ENCODE measurements around the gene LHPP.

LHPP gene

DNA sequence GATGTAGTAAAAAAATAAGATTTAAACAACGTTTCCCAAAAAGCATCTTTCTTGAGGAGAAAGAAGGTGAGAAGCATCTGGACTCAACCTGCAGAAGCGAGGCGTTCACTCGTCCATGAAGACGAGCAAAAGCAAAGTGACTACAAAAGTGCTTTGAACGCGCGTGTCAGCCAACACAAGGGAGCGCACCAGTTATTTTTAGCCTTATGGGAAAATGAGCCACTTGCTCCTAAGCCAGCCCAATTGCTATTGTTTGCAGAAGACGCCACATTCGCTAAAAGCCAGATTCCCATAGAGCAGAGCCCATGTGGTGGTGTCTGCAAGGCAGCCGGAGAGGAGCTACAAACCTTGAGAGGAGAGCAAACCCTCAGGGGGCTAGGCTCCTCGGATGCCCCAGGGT, 160.0 kb downstream of the LHPP start:
- no peak for DNase-seq (ENCODE audit: low spot score)

GRCh38 chr10:124622158-124622557, 160.5 kb downstream of the LHPP start:
- DNase-seq (ENCODE audit: low spot score), result no peak

DNA sequence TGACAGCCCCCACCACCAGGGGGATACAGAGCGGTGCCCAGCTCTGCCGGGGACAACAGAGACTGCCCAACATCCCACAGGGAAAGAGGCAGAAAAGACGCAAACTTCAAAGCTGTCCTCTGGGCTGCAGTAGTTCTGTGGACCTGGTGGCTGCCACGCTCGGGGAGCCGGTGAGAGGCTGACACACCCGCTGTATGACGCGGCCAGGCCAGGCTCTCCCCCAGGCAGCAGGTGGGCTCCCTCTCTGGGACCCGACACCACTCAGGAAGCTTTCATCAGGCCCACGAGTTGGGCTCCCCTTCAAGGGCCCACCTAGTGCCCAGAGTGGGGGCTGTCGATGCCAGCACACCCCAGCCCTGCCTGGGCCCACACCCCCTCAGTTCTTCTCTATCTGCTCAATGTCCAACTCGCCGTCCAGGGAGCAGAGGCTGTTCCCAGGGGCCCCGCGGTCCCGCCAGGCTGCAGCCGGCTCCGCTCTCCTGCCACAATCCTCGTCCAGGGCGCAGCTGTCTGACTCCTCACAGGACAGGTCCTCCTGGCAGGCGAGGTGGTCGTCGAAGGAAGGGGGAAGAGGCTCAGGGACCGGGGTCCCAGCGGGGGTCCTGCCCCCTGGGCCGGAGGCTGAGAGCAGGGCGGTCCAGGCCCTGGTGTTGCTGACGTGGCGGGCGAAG, 161.4 kb downstream of the LHPP start:
- DNase-seq (ENCODE audit: low spot score), result no peak

- DNase-seq (ENCODE audit: low spot score), result no peak
Measured at GRCh38 chr10:124624006-124624405, 162.4 kb downstream of the LHPP start.

GRCh38 chr10:124624466-124624865, 162.8 kb downstream of the LHPP start:
- DNase-seq (ENCODE audit: low spot score), result no peak

DNA sequence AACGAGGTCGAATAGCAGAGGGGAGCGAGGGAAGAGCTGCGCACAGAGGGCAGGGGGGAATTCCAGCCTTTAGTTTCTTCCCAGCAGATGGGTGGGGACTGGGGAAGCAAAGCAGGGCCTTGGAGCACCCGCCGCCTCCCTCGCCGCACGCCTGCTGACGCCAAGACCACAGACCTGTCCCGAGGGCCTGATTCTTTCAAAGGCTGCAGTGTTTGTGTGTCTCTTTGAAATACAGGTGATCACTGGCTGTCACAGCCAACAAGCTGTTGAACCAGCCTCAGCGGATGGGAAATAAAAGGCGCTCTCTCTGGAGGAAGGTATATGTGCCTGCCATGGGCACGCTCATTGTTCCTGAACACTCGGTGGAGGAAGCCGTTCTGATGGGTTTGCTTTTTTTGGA, 163.3 kb downstream of the LHPP start:
- DNase-seq (ENCODE audit: low spot score), result no peak

DNA sequence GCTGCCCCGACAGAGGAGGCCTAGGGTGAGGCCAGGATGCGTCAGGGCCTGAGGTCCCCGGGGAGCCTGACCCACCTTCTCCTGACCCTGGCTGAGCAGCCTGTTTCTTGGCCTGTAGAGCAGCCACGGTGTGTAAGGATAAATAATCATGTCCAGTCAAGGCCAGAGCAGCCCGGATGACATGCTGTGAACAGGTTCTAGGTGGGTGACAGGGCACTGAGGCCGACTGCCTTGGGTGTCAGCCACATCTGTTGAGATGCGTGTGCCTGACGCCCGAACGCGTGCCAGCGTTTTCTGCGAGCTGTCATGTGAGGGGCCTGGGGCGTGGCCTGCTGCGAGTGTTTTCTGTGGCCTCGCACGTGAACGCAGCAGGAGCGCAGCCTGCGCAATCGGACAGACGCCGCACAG, 164.2 kb downstream of the LHPP start:
- DNase-seq (ENCODE audit: low spot score), result no peak

- no peak for DNase-seq (ENCODE audit: low spot score)
Measured at GRCh38 chr10:124626759-124627380, 165.2 kb downstream of the LHPP start.

- no peak for DNase-seq (ENCODE audit: low spot score)
Measured at GRCh38 chr10:124627866-124628675, 166.4 kb downstream of the LHPP start.

- DNase-seq (ENCODE audit: low spot score), result no peak
Measured at GRCh38 chr10:124628676-124629021, 167.0 kb downstream of the LHPP start.

DNA sequence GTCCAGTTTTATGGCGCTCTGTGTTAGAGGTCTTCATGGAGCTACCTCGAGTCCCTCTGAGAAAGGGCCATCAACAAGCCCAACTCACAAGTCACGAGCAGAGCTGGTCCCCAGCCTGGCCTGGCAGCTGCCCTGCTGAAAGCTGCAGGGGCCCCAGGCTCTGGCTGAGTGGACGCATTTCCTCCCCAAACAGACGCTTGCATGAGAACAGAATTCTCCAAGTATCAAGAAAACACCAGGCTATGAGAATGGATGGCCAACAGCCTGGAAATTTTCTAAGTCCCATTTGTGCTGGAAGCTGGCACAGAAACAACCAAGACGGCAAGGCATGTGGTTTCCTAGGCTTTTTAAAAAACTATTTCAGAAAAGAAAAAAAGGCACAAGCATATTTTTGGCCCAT, 167.8 kb downstream of the LHPP start:
- no peak for DNase-seq (ENCODE audit: low spot score)

DNA sequence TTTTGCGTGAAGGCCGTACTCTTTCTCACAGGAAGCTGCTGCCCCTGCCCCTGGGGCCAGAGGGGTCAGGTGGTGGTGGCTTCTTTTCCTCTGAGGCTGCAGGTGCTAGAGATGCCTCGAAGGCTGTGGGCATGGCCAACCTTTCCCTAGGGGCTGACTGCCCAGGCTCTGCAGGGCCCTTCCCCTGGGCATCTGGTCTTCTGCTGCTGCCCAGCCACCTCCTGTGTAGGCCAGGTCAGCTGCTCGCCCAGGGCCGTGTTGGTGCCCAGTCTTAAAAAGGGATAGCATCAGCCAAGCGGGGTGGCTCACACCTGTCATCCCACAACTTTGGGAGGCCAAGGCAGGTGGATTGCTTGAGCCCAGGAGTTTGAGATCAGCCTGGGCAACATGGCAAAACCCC, 168.2 kb downstream of the LHPP start:
- DNase-seq (ENCODE audit: low spot score), result no peak

GRCh38 chr10:124630551-124630950, 168.9 kb downstream of the LHPP start:
- no peak for DNase-seq (ENCODE audit: low spot score)

DNA sequence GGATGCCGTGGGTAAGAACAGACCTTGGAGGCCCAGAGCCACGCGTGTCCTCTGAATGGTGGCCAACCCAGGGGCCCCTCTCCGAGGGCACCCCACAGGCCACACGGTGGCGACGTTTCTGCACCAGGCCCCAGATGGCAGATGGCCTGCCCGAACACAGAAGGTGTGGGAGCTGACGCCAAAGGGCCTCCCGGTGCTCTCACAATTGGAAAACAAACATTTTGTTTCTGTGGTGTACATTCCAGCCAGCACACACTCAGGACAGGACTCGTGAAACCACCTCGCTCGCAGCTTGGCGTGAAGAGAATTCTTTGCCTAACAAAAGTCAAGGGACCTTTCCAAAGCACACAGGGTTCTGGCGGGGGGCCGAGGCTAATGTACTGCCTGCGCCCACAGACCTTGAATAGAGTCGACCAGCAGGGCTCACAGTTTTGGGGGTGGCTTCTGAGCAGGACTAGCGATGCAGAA, 170.5 kb downstream of the LHPP start:
- DNase-seq (ENCODE audit: low spot score), result no peak

- no peak for DNase-seq (ENCODE audit: low spot score)
Measured at GRCh38 chr10:124632566-124632965, 170.9 kb downstream of the LHPP start.

GRCh38 chr10:124636271-124636995, 174.8 kb downstream of the LHPP start:
- no peak for DNase-seq (ENCODE audit: low spot score)

- no peak for DNase-seq (ENCODE audit: low spot score)
Measured at GRCh38 chr10:124637091-124637700, 175.6 kb downstream of the LHPP start.

DNA sequence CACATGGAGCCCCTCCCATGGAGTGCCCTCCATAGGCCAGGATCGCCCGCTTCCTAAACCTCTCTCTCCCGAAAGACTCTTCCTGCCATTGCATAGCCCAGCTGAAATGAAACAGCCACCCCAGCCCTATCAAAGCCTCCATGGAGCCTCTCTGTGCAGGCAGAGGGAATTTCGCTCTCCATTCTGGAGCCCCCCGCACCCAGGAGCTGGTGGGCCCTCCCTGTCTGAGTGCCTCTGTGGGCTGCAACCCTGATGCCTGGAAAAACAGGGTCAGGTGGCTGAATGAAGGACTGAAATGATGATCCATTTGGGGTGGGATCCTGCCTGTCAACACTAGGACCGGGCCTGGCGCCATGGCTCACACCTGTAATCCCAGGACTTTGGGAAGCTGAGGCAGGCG, 176.1 kb downstream of the LHPP start:
- no peak for DNase-seq (ENCODE audit: low spot score)

- no peak for DNase-seq (ENCODE audit: low spot score)
Measured at GRCh38 chr10:124639206-124639605, 177.6 kb downstream of the LHPP start.

- DNase-seq (ENCODE audit: low spot score), result no peak
Measured at GRCh38 chr10:124639646-124640045, 178.0 kb downstream of the LHPP start.

DNA sequence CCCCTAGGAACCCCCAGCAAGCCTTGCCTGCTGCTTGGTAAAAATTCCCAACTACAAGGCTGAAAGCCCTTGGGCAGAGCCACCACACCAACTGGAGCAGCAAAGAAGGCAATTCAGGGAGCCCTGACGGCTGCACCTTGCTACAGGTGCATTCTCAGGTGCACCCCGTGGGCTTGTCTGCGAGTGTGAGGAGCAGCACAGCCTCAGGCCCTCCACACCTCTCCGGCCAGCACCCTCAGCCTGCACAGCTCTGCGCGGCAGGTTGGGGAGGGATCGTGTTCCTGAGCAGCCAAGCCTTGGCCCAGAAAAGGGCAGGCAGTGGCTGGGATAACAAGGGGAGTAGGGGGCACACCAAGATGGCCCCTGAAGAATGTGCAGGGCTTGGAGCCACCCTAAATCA, 178.4 kb downstream of the LHPP start:
- DNase-seq (ENCODE audit: low spot score), result no peak

All from SK-N-DZ (cell line).